SK-N-MC (cell line): Measurements from ENCODE around the gene RUNX2.

Experiments
- EZH2 ChIP-seq: fragments of 200-600 bp; sonication (generic); IDR thresholded peaks from one replicate; pipeline ENCODE4 v1.6.1; 2017; ENCODE audit warnings: antibody characterized with exemption
- FOXP2 ChIP-seq: optimal IDR thresholded peaks from 2 replicates; pipeline ENCODE3; 2011; ENCODE audit warnings: mild to moderate bottlenecking, moderate library complexity; ENCODE audit not compliant: insufficient read depth; ENCODE audit errors: extremely low read length, control extremely low read depth
- POLR2AphosphoS5 ChIP-seq: IDR thresholded peaks from 2 replicates; pipeline ENCODE4 v1.6.1; 2012; ENCODE audit warnings: mild to moderate bottlenecking, low read depth, low read length, borderline replicate concordance

DNA sequence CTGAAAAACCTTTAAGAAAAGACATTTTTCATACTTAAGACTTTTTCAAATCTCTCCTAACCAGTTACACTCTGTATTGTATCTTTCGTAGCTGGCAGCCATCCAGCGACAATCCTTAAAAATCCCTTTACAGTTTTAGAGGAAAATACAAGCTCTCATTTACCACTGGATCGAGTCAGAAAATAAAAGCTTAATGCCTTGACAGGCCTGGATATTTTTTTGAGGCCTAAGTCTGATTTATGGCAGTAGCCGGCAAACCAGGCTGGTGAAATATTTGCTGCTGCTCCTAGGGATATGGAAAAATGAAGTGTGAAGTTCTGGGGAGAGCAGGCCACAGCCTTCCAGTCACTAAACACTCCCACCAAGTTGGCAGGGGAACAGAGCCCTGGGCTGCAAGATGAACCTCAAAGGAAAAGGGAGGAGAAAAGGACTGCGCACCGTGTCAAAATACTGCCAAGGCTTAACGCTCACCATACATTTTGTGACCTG, 262.6 kb downstream of the RUNX2 start:
- no peak for TF ChIP-seq EZH2
- TF ChIP-seq POLR2AphosphoS5 = no peak
- TF ChIP-seq FOXP2 = no peak
